Upper lobe of right lung (tissue), 1 donor: ENCODE measurements around the gene BMP4. TPM values are rescaled to one million over a fixed set of nuclear protein-coding genes. Genes with fewer than 3 reads are reported as not detected.

Experiments
- ATAC-seq: fragments of 200-7000 bp; cut with Tn5 transposase; one replicate; pipeline ENCODE4 v1.9.1; 2020; ENCODE audit warnings: mild to moderate bottlenecking, moderate library complexity
- DNase-seq: peaks from one replicate; pipeline ENCODE4 v3.0.0-alpha.2; 2020
- H3K27ac ChIP-seq: fragments of 200-600 bp; one replicate; pipeline ENCODE4 v1.8.0; 2022
- H3K27me3 ChIP-seq: fragments of 200-600 bp; one replicate; pipeline ENCODE4 v1.8.0; 2022; ENCODE audit warnings: mild to moderate bottlenecking
- H3K36me3 ChIP-seq: fragments of 200-600 bp; one replicate; pipeline ENCODE4 v1.8.0; 2022
- H3K4me1 ChIP-seq: fragments of 200-600 bp; one replicate; pipeline ENCODE4 v1.8.0; 2022
- H3K4me3 ChIP-seq: fragments of 200-600 bp; one replicate; pipeline ENCODE4 v1.8.0; 2022; ENCODE audit warnings: mild to moderate bottlenecking
- H3K9me3 ChIP-seq: fragments of 200-600 bp; one replicate; pipeline ENCODE4 v1.8.0; 2022
- CTCF ChIP-seq: fragments of 200-600 bp; IDR thresholded peaks from one replicate; pipeline ENCODE4 v1.8.0; 2022; ENCODE audit warnings: antibody characterized with exemption
- intact Hi-C: fragments of 100-400 bp; cut with DNase I; formaldehyde crosslinking; loops from one replicate; pipeline ENCODE4 v1.11.0; 2022
- total RNA-seq: library from RNA; stranded (reverse); fragmentation: NEBNext Ultra II Directional; extraction: Animal tissue kit (Norgen Biotek cat#: 25700); gene quantifications from one replicate; pipeline ENCODE4 v1.2.1, GENCODE V29; 2021
- donor health status: DM: no; HTN: yes; CAD: no; lungs with severe emphysema.

Gene BMP4
- total RNA-seq, 1 donor from 2014 or later = 12.3 TPM

- Histone ChIP-seq H3K27me3 (no peaks in the 10 kb centered on the region), H3K36me3 (no peaks in the 10 kb centered on the region), H3K9me3 (no peaks in the 10 kb centered on the region), H3K4me1 (peaks cover 8% of the 10 kb centered on the region), H3K27ac (no peak overlapping the region), H3K4me3 (no peak overlapping the region)
- TF ChIP-seq CTCF = no peak
- ATAC-seq = no peak
- intact Hi-C loops = no loop called here
- DNase-seq = no peak
Measured at GRCh38 chr14:53927171-53927570, 29.5 kb downstream of the BMP4 start.

- ATAC-seq = no peak
- Histone ChIP-seq H3K4me3 (no peak overlapping the region), H3K9me3 (no peaks in the 10 kb centered on the region), H3K27ac (no peak overlapping the region), H3K27me3 (no peaks in the 10 kb centered on the region), H3K36me3 (no peaks in the 10 kb centered on the region), H3K4me1 (peaks cover 8% of the 10 kb centered on the region)
- no peak for TF ChIP-seq CTCF
- no peak for DNase-seq
- intact Hi-C loops = no loop called here
Measured at GRCh38 chr14:53925201-53925766, 31.3 kb downstream of the BMP4 start.

- ATAC-seq = peak; percentile 57
- Histone ChIP-seq H3K4me1 (peaks cover 8% of the 10 kb centered on the region), H3K27ac (no peak overlapping the region), H3K4me3 (no peak overlapping the region), H3K36me3 (no peaks in the 10 kb centered on the region), H3K9me3 (no peaks in the 10 kb centered on the region), H3K27me3 (no peaks in the 10 kb centered on the region)
- intact Hi-C loops = no loop called here
- TF ChIP-seq CTCF = no peak
- no peak for DNase-seq
Measured at GRCh38 chr14:53924753-53925152, 31.9 kb downstream of the BMP4 start.

GRCh38 chr14:53921027-53921426 is 35.6 kb downstream of the BMP4 start:
- no peak for DNase-seq
- no peak overlapping the region for H3K27ac ChIP-seq
- H3K36me3 ChIP-seq = no peaks in the 10 kb centered on the region
- intact Hi-C loops = no loop called here
- H3K4me1 ChIP-seq = peaks cover 8% of the 10 kb centered on the region
- H3K9me3 ChIP-seq = no peaks in the 10 kb centered on the region
- H3K27me3 ChIP-seq = no peaks in the 10 kb centered on the region
- no peak for ATAC-seq
- no peak overlapping the region for H3K4me3 ChIP-seq
- TF ChIP-seq CTCF = no peak

GRCh38 chr14:53916239-53916638 is 40.4 kb downstream of the BMP4 start:
- DNase-seq (no peak), ATAC-seq (no peak)
- Histone ChIP-seq H3K36me3 (no peaks in the 10 kb centered on the region), H3K4me1 (no peaks in the 10 kb centered on the region), H3K27ac (no peak overlapping the region), H3K4me3 (no peak overlapping the region), H3K27me3 (no peaks in the 10 kb centered on the region), H3K9me3 (no peaks in the 10 kb centered on the region)
- intact Hi-C loops = no loop called here
- TF ChIP-seq CTCF = no peak
